Measurements from ENCODE around the gene LRRTM4.
"Not testable (repeated sequence)": the region's sequence is repeated elsewhere in the genome, so short reads cannot be mapped to it uniquely, and the experiment has no call there.

Gene LRRTM4

DNA sequence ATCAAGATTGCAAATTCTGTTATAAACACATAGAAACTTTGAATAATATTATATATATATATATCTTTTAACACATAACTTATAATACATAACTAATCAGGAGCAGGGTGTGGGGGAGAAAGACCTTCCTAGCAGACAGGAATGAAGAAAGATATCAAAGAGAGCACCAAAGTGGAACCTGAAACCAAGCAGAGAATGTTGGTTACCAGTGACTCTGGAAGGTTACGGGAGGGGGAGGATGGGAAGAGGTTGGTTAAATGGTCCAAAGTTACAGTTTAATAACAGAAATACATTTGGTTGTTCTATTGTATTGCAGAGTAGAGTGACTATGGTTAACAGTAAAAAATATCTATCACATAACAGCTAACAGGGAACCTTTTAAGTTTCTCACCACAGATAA, 366.7 kb downstream of the LRRTM4 start:
- DNase-seq: no peak

DNA sequence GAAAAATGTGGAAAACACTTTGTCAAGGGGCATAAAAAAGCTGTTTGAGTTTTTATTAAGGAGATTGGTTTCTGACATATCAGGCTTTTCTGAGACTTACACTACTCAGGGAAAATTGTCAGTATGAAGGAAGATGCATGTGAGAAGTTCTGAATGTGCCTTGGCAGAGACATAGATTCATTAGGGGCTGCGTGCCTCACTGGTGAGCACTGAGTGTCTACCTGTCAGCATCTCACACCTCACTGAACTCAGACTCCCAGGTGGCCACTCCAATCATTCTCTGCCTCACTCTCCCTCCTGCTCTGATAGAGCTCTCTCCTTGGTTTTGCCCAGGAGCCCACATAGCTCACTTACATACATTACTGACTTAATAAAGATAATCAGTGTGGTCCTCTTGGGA, 372.6 kb downstream of the LRRTM4 start:
- DNase-seq: no peak

DNA sequence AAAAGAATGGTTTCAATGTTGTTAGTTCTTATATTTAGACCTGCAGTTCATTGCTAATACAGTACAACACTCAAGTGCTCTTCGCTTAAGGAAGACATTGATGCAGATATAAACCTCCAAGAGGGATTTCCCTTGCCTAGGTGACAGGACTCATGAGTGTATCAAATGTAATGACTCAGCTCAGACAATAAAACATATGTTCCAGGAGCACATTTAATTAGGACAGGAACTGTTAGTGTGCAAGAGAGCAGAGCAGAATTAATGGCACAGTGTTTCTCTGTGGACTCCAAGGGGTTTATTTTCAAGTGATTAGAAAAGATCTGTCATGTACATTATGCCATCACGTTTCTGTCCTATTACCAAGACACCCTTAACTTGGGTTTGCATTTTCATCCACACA, 375.0 kb downstream of the LRRTM4 start:
- no peak for DNase-seq

DNA sequence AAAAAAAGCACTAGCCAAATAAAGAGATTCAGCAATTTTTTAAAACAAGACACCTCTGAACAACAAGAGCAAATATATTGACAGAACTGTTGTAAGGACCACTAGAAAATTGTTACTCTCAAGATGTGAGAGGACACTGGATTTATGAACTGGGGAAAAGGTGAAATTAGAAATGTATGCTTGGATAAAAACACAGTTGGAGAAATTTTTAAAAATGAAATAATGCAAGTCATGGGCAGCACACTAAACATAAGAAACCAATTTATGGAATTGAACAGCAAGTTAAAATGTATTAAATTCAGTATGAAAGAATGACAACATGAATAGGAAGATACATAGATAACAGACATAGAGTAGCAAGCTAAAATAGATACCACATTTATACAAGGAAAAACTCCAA, 377.4 kb downstream of the LRRTM4 start:
- no peak for DNase-seq

DNA sequence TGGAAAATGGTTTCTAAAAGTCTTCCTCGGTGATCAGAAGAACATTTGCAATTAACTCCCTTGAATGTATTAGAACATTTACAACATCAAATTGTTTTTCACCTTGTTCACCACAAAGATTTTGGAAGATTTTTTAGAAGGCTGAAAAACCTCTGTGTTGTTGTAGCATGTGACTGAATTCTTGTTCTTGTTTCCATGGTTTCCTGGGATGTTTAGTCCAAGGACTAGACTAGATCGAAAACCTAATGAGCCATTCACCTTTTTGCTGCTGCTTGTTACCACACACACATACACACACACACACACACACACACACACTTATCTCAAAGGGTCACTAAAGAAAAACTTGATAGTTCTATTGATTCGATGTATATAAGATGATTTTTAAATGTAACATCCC, 380.0 kb downstream of the LRRTM4 start:
- DNase-seq: no peak

DNA sequence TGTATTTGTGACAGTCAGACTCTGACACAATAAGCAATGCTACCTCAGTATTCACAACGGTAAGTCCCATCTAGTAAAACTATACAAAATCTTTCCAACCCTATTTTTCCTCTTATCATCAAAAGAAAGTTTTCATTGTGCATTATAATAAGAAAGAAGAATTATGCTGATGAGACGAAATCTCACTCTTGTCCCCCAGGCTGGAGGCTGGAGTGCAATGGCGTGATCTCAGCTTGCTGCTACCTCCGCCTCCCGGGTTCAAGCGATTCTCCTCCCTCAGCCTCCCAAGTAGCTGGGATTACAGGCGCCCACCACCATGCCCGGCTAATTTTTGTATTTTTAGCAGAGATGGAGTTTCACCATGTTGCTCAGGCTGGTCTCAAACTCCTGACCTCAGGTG, 393.7 kb downstream of the LRRTM4 start:
- not testable (repeated sequence) for DNase-seq

DNA sequence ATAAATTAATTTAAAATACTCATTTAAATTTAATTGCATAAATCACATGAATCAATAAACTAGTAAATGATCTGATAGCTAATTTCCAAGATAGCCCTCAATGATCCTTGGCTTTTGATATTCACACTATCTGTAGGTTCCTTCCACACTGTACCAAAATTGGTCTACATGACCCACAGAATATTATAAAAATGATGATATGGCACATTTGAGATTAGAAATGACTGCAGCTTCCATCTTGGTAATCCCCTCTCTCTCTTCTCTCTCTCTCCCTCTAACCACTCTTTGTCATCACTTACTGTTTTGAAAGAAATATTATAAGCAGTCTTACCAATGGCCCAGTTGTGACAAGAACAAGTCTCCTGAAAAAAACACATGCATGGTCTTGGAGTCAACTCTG, 394.8 kb downstream of the LRRTM4 start:
- no peak for DNase-seq

DNA sequence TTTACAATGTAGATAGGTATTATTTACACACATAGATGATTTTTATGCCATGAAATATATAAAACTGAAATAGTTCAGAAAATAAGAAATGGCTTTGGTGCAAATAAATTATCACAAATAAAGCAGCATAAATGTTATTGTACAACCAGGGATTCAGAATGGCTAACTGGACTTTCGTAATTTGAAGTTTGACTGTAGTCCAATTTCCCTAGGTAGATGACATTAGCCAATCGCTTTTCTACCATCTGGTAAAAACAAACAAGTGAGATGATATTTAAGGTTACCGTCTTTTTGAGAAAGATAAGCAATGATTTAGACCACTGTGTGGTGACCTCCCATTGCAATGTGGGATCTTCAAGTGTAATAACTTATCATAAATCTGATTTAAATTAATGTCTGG, 400.7 kb downstream of the LRRTM4 start:
- no peak for DNase-seq

DNA sequence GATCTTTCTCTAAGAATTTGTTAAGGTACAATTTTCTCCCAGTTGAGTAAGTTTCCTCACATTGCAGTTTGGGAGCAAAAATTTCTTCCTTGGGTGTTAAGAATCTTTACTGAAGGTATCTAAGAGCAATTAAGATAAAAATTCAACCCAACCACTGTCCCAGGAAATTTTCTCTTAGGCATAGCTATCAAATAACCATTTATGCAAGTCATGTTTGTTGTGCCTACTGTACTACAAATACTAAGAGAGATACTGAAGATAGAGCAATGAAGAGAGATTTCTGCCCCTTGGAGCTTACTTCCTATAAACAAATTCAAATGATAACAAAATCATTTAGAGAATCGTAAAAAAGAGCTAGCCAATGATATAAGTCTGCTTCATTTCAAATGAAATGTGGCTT, 402.8 kb downstream of the LRRTM4 start:
- DNase-seq: no peak

DNA sequence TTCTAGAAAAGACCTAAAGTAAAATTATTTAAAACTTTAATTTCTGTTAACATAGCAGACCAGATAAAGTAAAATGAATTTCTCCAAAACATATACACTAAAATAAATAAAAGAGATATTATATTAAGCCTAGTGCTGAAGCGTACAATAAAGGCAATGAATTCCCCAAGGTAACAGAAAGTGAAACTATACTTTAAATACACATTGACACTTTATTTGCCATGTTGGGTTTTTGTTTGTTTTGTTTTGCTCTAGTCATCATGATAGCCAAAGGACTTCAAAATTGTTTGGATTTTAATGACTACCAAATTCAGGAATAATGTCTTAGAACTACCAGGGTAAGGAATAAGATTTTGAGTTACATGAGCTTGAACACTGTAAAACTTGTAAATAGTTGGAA, 413.3 kb downstream of the LRRTM4 start:
- DNase-seq: no peak

DNA sequence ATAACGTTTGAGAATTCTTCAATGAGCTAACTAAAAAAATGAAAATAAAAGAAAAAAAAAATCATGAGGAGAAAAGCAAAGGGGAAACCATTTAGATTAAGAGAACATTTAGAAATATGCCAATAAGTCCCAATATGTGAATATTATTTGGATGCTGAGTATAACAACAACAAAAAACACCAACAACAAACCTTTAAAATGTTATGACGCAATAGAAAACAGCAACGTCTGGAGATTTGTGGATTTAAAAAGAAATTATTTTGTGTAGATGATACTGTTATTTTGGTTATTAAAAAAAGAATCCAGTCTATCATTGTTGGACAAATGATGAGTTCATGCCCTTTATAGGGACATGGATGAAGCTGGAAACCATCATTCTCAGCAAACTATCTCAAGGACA, 417.2 kb downstream of the LRRTM4 start:
- no peak for DNase-seq

DNA sequence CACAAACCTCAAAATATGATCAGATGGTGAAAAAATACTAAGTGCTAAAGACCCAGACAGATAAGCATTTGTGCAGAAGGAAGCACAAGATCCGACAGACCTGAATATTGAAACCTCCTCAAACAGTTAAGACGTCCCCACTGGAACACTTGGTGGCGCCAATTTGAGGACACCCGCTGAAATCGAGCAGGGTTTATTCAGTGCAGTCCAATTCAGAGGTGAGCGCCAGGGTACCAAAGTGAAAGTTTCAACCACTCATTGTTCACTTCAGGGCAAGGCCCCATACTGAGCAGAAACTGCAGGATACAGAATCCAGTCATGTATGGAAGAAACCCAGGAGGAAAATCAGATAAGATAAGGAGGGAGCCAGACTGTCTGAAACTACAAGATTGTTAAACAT, 417.6 kb downstream of the LRRTM4 start:
- DNase-seq: no peak

DNA sequence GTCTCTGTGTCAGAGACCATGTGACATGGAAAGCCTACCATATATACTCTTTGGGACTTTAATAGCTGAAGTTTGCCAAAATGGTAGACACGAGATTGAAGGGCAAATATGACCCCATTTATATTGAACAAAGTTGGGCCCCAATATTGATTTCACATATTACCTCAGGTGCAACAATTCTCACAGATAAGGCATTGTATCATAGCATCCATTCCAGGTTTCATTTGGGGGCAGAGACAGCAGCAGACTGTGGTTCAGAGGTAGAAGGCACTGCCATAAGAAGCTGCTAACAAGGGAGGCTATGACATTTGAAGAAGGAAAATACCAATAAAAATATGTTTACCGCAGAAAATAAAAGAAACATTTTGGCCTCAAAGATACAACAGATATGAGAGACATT, 419.2 kb downstream of the LRRTM4 start:
- DNase-seq: no peak

DNA sequence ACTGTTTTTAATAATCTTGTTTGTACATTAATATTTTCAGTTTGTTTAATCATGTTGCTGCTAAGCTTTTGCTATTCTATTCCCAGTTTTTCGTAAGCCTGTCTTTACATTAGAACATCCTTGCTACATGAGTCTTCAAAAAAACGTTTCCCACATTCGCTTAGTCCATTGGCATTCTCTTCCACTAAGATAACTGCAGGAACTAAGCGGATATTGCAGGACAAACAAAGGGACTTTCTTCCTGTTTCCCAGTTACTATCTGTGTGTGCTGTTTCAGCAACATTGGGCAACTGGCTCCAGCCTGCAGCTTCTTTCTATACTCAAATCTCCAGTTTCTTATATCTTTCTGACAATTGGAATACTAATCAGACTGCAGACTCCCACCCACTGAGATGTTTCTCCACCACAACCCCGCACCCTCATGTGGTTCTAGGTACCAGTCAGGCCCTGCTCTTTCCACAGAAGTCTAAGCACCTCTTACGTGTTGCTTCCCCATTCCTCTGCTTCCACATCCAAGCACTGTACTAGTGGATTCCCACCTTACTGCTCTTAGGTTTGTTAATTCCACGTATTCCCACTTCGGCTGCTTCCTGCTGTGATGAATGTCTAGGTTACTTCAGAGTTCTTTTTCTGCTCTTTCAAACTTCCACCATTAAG, 420.3 kb downstream of the LRRTM4 start:
- DNase-seq: no peak

DNA sequence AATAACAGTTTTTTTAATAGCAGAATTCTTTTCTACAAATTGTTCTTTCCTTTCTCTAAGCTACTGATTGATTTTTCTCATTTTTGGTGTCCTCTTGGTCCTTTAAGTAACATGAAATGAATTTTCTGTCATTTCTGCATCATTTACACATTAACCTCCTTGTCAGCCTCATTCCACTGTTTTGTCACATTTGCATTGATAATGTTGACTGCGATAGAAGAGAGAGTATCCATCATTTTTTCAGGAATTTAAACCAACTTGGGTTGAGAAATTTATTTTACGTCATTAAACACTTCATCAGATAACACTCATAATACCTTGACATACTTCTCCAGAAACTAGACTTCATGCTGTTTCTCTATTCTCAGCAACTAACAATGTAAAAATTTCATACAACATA, 422.2 kb downstream of the LRRTM4 start:
- DNase-seq: no peak

DNA sequence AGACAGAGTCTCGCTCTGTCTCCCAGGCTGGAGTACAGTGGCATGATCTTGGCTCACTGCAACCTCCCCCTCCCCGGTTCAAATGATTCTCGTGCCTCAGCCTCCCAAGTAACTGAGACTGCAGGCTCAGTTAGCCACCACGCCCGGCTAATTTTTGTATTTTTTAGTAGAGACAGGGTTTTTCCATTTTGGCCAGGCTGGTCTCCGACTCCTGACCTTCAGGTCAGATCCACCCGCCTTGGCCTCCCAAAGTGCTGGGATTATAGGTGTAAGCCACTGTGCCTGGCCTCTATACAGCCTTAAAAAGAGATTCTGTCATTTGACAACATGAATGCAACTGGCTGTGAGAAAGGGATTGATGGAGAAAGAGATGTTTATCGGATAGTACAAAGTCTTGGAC, 426.7 kb downstream of the LRRTM4 start:
- not testable (repeated sequence) for DNase-seq

DNA sequence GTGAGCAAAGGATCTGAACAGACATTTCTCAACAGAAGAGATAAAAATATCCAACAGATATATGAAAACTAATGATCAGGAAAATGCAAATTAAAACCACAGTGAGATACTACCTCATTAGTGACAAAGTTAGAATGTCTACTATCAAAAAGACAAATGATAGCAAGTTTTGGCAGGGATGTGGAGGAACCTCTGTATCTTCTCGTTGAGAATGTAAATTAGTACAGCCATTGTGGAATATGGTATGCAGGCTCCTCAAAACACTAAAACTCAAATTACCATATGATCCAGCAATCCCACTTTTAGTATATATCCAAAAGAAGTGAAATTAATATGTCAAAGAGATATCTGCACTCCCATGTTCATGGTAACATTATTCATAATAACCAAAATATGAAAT, 427.1 kb downstream of the LRRTM4 start:
- no peak for DNase-seq

DNA sequence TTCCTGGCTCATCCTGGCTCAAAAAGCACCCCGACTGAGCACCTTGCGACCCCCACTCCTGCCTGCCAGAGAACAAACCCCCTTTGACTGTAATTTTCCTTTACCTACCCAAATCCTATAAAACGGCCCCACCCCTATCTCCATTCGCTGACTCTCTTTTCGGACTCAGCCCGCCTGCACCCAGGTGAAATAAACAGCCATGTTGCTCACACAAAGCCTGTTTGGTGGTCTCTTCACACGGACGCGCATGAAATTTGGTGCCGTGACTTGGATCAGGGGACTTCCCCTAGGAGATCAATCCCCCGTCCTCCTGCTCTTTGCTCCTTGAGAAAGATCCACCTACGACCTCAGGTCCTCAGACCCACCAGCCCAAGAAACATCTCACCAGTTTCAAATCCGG, 433.8 kb downstream of the LRRTM4 start:
- not testable (repeated sequence) for DNase-seq

DNA sequence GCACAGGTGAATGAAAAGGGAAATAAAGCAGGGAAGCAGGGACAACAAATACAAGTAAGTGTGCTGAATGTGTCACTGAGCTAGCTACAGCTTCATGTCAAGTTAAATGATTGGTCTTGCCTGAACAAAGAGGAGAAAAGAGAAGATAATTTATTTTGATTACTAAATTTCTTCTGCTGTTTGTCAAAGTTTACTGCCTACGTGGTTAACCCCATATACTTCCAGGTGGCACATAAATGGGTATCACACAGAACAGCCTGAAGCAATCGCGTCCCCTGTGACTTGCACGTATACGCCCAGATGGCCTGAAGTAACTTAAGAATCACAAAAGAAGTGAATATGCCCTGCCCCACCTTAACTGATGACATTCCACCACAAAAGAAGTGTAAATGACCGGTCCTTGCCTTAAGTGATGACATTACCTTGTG, 434.2 kb downstream of the LRRTM4 start:
- DNase-seq: no peak

DNA sequence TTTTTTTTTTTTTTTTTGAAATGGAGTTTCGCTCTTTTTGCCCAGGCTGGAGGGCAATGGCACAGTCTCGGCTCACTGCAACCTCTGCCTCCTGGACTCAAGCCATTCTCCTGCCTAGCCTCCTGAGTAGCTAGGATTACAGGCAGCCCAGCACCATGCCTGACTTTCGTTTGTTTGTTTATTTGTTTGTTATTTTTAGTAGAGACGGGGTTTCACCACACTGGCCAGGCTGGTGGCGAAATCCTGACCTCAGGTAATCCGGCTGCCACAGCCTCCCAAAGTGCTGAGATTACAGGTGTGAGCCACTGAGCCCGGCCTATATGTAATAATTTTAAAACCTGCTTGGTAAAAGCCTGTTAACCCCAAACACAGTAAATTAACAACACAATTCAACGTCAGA, 435.7 kb downstream of the LRRTM4 start:
- no peak for DNase-seq

DNA sequence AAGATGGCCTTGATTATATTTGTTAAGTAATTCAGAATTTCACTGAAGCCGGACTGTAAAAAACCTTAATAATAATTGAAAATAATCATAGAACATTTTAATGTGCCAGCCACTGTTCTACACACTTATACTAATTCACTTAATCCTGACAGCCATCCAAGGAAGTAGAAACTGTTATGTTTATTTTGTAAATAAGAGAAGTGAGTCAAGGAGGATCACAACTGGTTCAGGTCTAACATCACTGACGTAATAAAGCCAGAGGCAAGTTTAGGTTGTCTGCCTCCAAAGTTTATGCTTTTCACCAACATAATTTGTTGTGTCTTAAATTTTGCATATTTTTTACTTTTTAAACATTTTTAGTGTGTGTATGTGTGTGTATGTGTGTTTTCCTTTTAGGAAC, 436.1 kb downstream of the LRRTM4 start:
- no peak for DNase-seq

DNA sequence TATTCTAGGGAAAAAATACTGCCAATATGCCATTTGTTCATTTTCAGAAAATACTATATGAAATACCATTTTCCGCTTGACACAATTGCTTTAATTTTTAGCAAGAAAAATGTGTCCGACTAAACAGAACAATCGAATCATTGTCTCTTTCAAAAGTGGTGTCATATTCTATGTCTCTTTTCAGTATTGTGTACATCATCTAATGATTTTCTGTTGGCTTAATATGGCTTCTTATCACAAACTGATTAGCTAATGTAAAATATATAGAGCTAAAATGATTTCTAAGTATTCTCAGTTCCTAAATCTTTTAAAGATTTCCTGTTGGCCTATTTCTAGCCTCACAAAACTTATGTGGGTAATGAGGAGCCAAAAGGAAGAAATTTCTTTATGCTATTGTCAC, 436.6 kb downstream of the LRRTM4 start:
- no peak for DNase-seq

DNA sequence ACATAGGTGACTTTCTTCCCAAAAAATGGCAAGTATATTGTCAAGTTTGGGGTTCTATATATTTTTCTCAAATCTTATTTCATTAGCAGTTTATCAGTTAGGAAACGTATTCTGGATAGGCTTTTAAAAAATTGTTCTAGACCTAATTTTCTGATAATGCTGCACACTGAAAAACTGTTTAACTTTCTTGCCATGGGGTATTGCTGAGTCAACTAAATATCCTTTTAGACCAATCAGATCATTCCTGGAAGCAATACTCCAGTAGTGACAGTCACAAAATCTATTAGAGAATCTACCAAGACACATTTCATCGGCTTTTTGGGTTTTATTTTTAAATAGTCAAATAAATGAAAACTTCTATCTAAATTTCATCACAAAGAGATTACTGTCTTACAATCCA, 440.6 kb downstream of the LRRTM4 start:
- no peak for DNase-seq

DNA sequence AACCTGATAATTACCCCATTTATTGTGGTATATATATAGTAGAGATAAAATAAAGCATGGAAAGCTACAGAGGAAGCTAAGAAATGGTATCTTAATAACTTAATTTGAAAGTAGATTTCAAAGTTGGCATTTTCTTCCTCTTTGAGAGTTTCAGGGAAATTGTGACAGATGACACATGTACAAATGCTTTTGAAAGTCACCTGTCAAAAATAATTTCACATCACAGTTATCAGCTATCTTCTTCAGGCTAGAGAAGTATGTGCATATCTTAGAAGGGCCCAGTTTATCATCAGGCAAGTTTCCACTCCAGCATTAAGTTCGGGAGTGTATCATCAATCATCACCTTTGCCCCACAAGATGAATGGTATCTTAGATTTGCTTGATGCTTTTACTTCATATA, 457.9 kb downstream of the LRRTM4 start:
- no peak for DNase-seq

DNA sequence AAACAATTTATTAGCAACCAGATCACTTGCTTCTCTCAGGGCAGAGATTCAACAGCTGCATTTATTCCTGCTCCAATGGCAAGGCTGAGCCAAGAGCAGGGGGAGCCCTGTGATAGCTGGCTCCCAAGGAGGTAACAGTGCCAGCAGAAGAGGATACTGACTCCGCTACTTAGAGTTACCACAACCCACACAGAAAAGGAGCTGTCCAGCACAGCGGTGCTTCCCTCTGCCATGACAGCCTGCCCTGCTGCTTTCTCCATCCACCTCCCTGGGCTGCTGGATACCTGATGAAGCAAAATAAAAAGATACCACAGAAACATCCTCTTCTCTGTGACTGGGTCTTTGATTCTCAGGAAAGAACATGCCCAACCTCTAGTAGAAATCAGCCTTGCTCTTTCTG, 467.2 kb downstream of the LRRTM4 start:
- no peak for DNase-seq

DNA sequence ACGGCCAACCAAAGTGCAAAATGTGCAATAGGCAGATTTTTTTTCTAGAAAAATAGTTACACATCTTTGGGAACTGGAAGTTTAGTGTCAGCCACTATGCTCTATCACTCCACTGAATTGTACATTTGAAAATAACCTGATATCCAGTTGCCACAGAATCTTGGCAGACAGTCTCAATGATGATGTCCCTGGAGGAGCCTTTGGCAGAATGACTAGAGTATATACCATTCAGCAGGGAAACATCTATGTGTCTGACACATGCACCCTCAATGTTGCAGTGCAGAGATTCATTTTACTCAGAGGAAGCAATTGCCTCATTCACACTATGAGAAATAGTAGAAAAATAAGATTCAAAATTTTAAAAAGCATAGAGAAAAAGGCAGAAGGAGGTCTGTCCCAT, 475.8 kb downstream of the LRRTM4 start:
- DNase-seq: no peak
